ENCODE measurements around the gene PCDHA2. TPM values are rescaled to one million over a fixed set of nuclear protein-coding genes. Genes with fewer than 3 reads are reported as not detected.
A peak's percentile ranks its signal among the peaks of the same experiment; 100 is the strongest.
"Not testable (repeated sequence)": the region's sequence is repeated elsewhere in the genome, so short reads cannot be mapped to it uniquely, and the experiment has no call there.

PCDHA2 gene
- total and polyA plus RNA-seq, 7 donors, result 0.07 to 0.68 (median 0.30) TPM; not detected in 3

GRCh38 chr5:140821375-140822280 lies 27.0 kb downstream of the PCDHA2 start, which contains the start of gene PCDHA5:
Gene PCDHA5, plus strand, starts transcription at chr5:140821613.
- H3K27me3 ChIP-seq, result peaks cover 0 to 60% (median 2%) of the 10 kb centered on the region in 3 donors
- H3K36me3 ChIP-seq, result no peaks in the 10 kb centered on the region
- H3K9me3 ChIP-seq, result peaks cover under 1 to 18% (median 5%) of the 10 kb centered on the region in 4 donors
- no peaks in the 10 kb centered on the region for H3K4me1 ChIP-seq
- no peak within 1 kb of the TSS for H3K27ac ChIP-seq
- intact Hi-C loops (cut with DNase I), result no loop called here
- peak within 1 kb of the TSS in 1 of 4 donors; percentile 6 for H3K4me3 ChIP-seq
- DNase-seq, result no peak
- no peak for TF ChIP-seq POLR2AphosphoS5 (IDR thresholded peaks at IDR 0.05)
- no peak for TF ChIP-seq EP300 (IDR thresholded peaks at IDR 0.05)
- no peak for TF ChIP-seq POLR2A (IDR thresholded peaks at IDR 0.05)
- peak in 1 of 4 experiments; percentile 27 for TF ChIP-seq CTCF (IDR thresholded peaks at IDR 0.05)
- 36 to 62% methylated on average over 39 of the region's 39 CpGs for WGBS, 2 donors

DNA sequence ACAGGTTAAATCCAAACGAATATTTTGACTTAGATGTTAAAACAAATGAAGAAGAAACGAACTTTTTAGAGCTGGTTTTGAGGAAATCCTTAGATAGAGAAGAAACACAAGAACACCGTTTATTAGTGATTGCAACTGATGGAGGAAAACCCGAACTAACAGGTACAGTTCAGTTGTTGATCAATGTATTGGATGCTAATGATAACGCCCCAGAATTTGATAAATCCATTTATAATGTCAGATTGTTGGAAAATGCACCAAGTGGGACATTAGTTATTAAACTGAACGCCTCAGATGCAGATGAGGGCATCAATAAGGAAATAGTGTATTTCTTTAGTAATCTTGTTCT lies 27.6 kb downstream of the PCDHA2 start:
- DNase-seq, result no peak
- peaks cover 0 to 18% (median 5%) of the 10 kb centered on the region in 4 donors for H3K9me3 ChIP-seq
- no peaks in the 10 kb centered on the region for H3K4me1 ChIP-seq
- H3K27me3 ChIP-seq, result peaks cover 0 to 66% (median 2%) of the 10 kb centered on the region in 3 donors
- H3K36me3 ChIP-seq, result no peaks in the 10 kb centered on the region
- no peak overlapping the region for H3K4me3 ChIP-seq
- H3K27ac ChIP-seq, result no peak overlapping the region
- TF ChIP-seq POLR2AphosphoS5 (IDR thresholded peaks at IDR 0.05), result no peak
- TF ChIP-seq POLR2A (IDR thresholded peaks at IDR 0.05), result no peak
- TF ChIP-seq CTCF (IDR thresholded peaks at IDR 0.05), result no peak
- TF ChIP-seq EP300 (IDR thresholded peaks at IDR 0.05), result no peak
- WGBS, 2 donors, result 30 to 35% methylated on average over 6 of the region's 6 CpGs
- intact Hi-C loops (cut with DNase I), result no loop called here

- intact Hi-C loops (cut with DNase I); H3K36me3 ChIP-seq; H3K4me1 ChIP-seq; H3K4me3 ChIP-seq; H3K27ac ChIP-seq: not testable (repeated sequence)
- Histone ChIP-seq H3K27me3 (peaks cover 0 to 73% (median 2%) of the 10 kb centered on the region in 3 donors), H3K9me3 (peaks cover 0 to 18% (median 6%) of the 10 kb centered on the region in 4 donors)
- DNase-seq, result peak; percentile 53
- WGBS, 2 donors, result 62 to 83% methylated on average over 48 of the region's 48 CpGs
Measured at GRCh38 chr5:140822969-140823368, 28.3 kb downstream of the PCDHA2 start.

DNA sequence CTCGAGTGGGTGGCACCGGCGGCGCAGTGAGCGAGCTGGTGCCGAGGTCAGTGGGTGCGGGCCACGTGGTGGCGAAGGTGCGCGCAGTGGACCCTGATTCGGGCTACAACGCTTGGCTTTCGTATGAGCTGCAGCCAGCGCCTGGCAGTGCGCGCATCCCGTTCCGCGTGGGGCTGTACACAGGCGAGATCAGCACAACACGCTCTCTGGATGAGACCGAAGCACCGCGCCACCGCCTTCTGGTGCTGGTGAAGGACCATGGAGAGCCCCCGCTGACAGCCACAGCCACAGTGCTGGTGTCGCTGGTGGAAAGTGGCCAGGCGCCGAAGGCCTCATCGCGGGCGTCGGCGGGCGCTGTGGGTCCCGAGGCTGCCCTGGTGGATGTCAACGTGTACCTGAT lies 28.8 kb downstream of the PCDHA2 start:
- 63 to 85% methylated on average over 38 of the region's 38 CpGs for WGBS, 2 donors
- peak; percentile 48 for DNase-seq
- Histone ChIP-seq H3K27ac (no peak overlapping the region), H3K9me3 (peaks cover 0 to 21% (median 8%) of the 10 kb centered on the region in 4 donors), H3K36me3 (no peaks in the 10 kb centered on the region), H3K27me3 (peaks cover 0 to 78% (median 2%) of the 10 kb centered on the region in 3 donors), H3K4me3 (no peak overlapping the region), H3K4me1 (no peaks in the 10 kb centered on the region)
- intact Hi-C loops (cut with DNase I), result no loop called here
- no peak for TF ChIP-seq POLR2AphosphoS5 (IDR thresholded peaks at IDR 0.05)
- TF ChIP-seq CTCF (IDR thresholded peaks at IDR 0.05), result no peak
- no peak for TF ChIP-seq EP300 (IDR thresholded peaks at IDR 0.05)
- TF ChIP-seq POLR2A (IDR thresholded peaks at IDR 0.05), result no peak

GRCh38 chr5:140827704-140828361 lies 33.2 kb downstream of the PCDHA2 start, which contains the start of gene PCDHA6:
Gene PCDHA6, plus strand, starts transcription at chr5:140827960. Its CDS starts 132 bp downstream, at chr5:140828092.
- intact Hi-C loops (cut with DNase I), result no loop called here
- no peak for TF ChIP-seq POLR2A (IDR thresholded peaks at IDR 0.05)
- no peak for TF ChIP-seq CTCF (IDR thresholded peaks at IDR 0.05)
- no peak for TF ChIP-seq EP300 (IDR thresholded peaks at IDR 0.05)
- TF ChIP-seq POLR2AphosphoS5 (IDR thresholded peaks at IDR 0.05), result no peak
- 22 to 49% methylated on average over 27 of the region's 27 CpGs for WGBS, 2 donors
- H3K36me3 ChIP-seq, result no peaks in the 10 kb centered on the region
- no peak for DNase-seq
- H3K9me3 ChIP-seq, result peaks cover 0 to 25% (median 13%) of the 10 kb centered on the region in 4 donors
- H3K4me1 ChIP-seq, result no peaks in the 10 kb centered on the region
- peaks cover 0 to 66% (median under 1%) of the 10 kb centered on the region in 3 donors for H3K27me3 ChIP-seq
- no peak within 1 kb of the TSS for H3K27ac ChIP-seq
- H3K4me3 ChIP-seq, result peak within 1 kb of the TSS in 1 of 4 donors; percentile 9
